ENCODE data around the gene USP48. TPM values are rescaled to one million over a fixed set of nuclear protein-coding genes. Genes with fewer than 3 reads are reported as not detected.

The USP48 gene
- total RNA-seq, 1 donor from 2014 or later = 97.3 TPM

GRCh38 chr1:21766210-21766609 is 16.7 kb downstream of the USP48 start:
- POLR2A ChIA-PET = interaction anchor here (7.0 kb wide), 1 partner anchor 16 kb away, joined by 96 read pairs; the partner anchor contains the start of gene USP48
- Mint-ChIP-seq H3K36me3 (ENCODE audit: low read depth) (peaks cover 10% of the 10 kb centered on the region), H3K9me3 (no peaks in the 10 kb centered on the region), H3K4me1 (peaks cover 68% of the 10 kb centered on the region), H3K27me3 (no peaks in the 10 kb centered on the region), H3K27ac (peak overlapping the region; percentile 47), H3K4me3 (no peak overlapping the region)
- CTCF ChIA-PET = no interaction called here
- ATAC-seq (ENCODE audit: low read depth) (peak; percentile 22), DNase-seq (no peak)
- no peak for TF ChIP-seq CTCF (IDR thresholded peaks at IDR 0.05)
- intact Hi-C loops (cut with micrococcal nuclease) = no loop called here

GRCh38 chr1:21764615-21765423 is 18.1 kb downstream of the USP48 start:
- peak overlapping the region; percentile 57 for H3K27ac Mint-ChIP-seq
- no peaks in the 10 kb centered on the region for H3K9me3 Mint-ChIP-seq
- H3K36me3 Mint-ChIP-seq (ENCODE audit: low read depth) = peaks cover 7% of the 10 kb centered on the region
- peaks cover 75% of the 10 kb centered on the region for H3K4me1 Mint-ChIP-seq
- ATAC-seq (ENCODE audit: low read depth) = no peak
- TF ChIP-seq CTCF (IDR thresholded peaks at IDR 0.05) = no peak
- H3K27me3 Mint-ChIP-seq = no peaks in the 10 kb centered on the region
- intact Hi-C loops (cut with micrococcal nuclease) = loop anchor here (5.0 kb wide), 1 partner anchor 473 kb away; the partner anchor contains the start of gene ECE1
- DNase-seq = no peak
- CTCF ChIA-PET = no interaction called here
- POLR2A ChIA-PET = interaction anchor here (0.6 to 7.0 kb wide), 3 partner anchors 9 to 18 kb away, joined by 3 to 96 read pairs (median 8); partner anchors contain the start of gene USP48
- H3K4me3 Mint-ChIP-seq = no peak overlapping the region

- Mint-ChIP-seq H3K27ac (peak overlapping the region; percentile 89), H3K4me1 (peaks cover 80% of the 10 kb centered on the region), H3K36me3 (ENCODE audit: low read depth) (peaks cover 4% of the 10 kb centered on the region), H3K4me3 (peak overlapping the region; percentile 41), H3K9me3 (no peaks in the 10 kb centered on the region), H3K27me3 (no peaks in the 10 kb centered on the region)
- no peak for TF ChIP-seq CTCF (IDR thresholded peaks at IDR 0.05)
- ChIA-PET POLR2A (interaction anchor here (7.0 kb wide), 1 partner anchor 19 kb away, joined by 96 read pairs; the partner anchor contains the start of gene USP48), CTCF (interaction anchor here (1.4 kb wide), 1 partner anchor 18 kb away, joined by 4 read pairs; no protein-coding TSS in a partner anchor)
- ATAC-seq (ENCODE audit: low read depth) = no peak
- intact Hi-C loops (cut with micrococcal nuclease) = loop anchor here (5.0 kb wide), 1 partner anchor 472 kb away; the partner anchor contains the start of gene ECE1
- no peak for DNase-seq
These were observed 19.1 kb downstream of the USP48 start for GRCh38 chr1:21763694-21764419.

- ChIA-PET CTCF (interaction anchor here (1.4 kb wide), 1 partner anchor 18 kb away, joined by 4 read pairs; no protein-coding TSS in a partner anchor), POLR2A (interaction anchor here (7.0 kb wide), 1 partner anchor 19 kb away, joined by 96 read pairs; the partner anchor contains the start of gene USP48)
- H3K4me3 Mint-ChIP-seq = peak overlapping the region; percentile 77
- no peak for DNase-seq
- no peaks in the 10 kb centered on the region for H3K9me3 Mint-ChIP-seq
- no peak for ATAC-seq (ENCODE audit: low read depth)
- H3K4me1 Mint-ChIP-seq = peaks cover 76% of the 10 kb centered on the region
- TF ChIP-seq CTCF (IDR thresholded peaks at IDR 0.05) = no peak
- peak overlapping the region; percentile 89 for H3K27ac Mint-ChIP-seq
- H3K27me3 Mint-ChIP-seq = no peaks in the 10 kb centered on the region
- intact Hi-C loops (cut with micrococcal nuclease) = loop anchor here (5.0 kb wide), 1 partner anchor 471 kb away; the partner anchor contains the start of gene ECE1
- H3K36me3 Mint-ChIP-seq (ENCODE audit: low read depth) = peaks cover 2% of the 10 kb centered on the region
These were observed 19.7 kb downstream of the USP48 start for GRCh38 chr1:21763236-21763635.
